T-helper 1 cell treated with Interleukin-12 subunit alpha and Interleukin-12 subunit beta and Interleukin-4 antibody, amounts not matched to agents 30 μg/mL and 1 μg/mL, for 36 hours (primary cell): ENCODE results near the gene SERPINA12.

ENCODE experiments used
- H3K27ac Mint-ChIP-seq: one replicate; pipeline ENCODE4 v1.8.0; 2021; ENCODE audit warnings: mild to moderate bottlenecking, mixed read lengths
- H3K27me3 Mint-ChIP-seq: one replicate; pipeline ENCODE4 v1.8.0; 2021; ENCODE audit warnings: low read depth, mixed read lengths
- H3K36me3 Mint-ChIP-seq: one replicate; pipeline ENCODE4 v1.8.0; 2021; ENCODE audit warnings: low read depth, mixed read lengths
- H3K4me1 Mint-ChIP-seq: one replicate; pipeline ENCODE4 v1.8.0; 2021; ENCODE audit warnings: low read depth, mixed read lengths
- H3K4me3 Mint-ChIP-seq: one replicate; pipeline ENCODE4 v1.8.0; 2021; ENCODE audit warnings: mild to moderate bottlenecking, moderate library complexity, mixed read lengths
- H3K9me3 Mint-ChIP-seq: one replicate; pipeline ENCODE4 v1.8.0; 2021; ENCODE audit warnings: mixed read lengths

The SERPINA12 gene

GRCh38 chr14:94455928-94456327 lies 53.3 kb downstream of the SERPINA12 start:
- Mint-ChIP-seq H3K36me3 (no peaks in the 10 kb centered on the region), H3K27ac (no peak overlapping the region), H3K27me3 (peaks cover 23% of the 10 kb centered on the region), H3K9me3 (no peaks in the 10 kb centered on the region), H3K4me3 (no peak overlapping the region), H3K4me1 (no peaks in the 10 kb centered on the region)

- Mint-ChIP-seq H3K4me1 (no peaks in the 10 kb centered on the region), H3K36me3 (no peaks in the 10 kb centered on the region), H3K9me3 (no peaks in the 10 kb centered on the region), H3K27me3 (peaks cover 35% of the 10 kb centered on the region), H3K27ac (no peak overlapping the region), H3K4me3 (no peak overlapping the region)
Measured at GRCh38 chr14:94451826-94452225, 57.4 kb downstream of the SERPINA12 start.

- Mint-ChIP-seq H3K9me3 (no peaks in the 10 kb centered on the region), H3K36me3 (no peaks in the 10 kb centered on the region), H3K27ac (no peak overlapping the region), H3K4me3 (no peak overlapping the region), H3K27me3 (peaks cover 35% of the 10 kb centered on the region), H3K4me1 (no peaks in the 10 kb centered on the region)
Measured at GRCh38 chr14:94451091-94451771, 58.0 kb downstream of the SERPINA12 start.

- H3K4me3 Mint-ChIP-seq = no peak overlapping the region
- H3K36me3 Mint-ChIP-seq = no peaks in the 10 kb centered on the region
- H3K4me1 Mint-ChIP-seq = no peaks in the 10 kb centered on the region
- H3K27ac Mint-ChIP-seq = no peak overlapping the region
- peaks cover 31% of the 10 kb centered on the region for H3K27me3 Mint-ChIP-seq
- no peaks in the 10 kb centered on the region for H3K9me3 Mint-ChIP-seq
Measured at GRCh38 chr14:94450722-94451090, 58.6 kb downstream of the SERPINA12 start.

- Mint-ChIP-seq H3K27me3 (peaks cover 26% of the 10 kb centered on the region), H3K36me3 (no peaks in the 10 kb centered on the region), H3K4me3 (no peak overlapping the region), H3K9me3 (no peaks in the 10 kb centered on the region), H3K27ac (no peak overlapping the region), H3K4me1 (no peaks in the 10 kb centered on the region)
Measured at GRCh38 chr14:94449930-94450329, 59.3 kb downstream of the SERPINA12 start.

DNA sequence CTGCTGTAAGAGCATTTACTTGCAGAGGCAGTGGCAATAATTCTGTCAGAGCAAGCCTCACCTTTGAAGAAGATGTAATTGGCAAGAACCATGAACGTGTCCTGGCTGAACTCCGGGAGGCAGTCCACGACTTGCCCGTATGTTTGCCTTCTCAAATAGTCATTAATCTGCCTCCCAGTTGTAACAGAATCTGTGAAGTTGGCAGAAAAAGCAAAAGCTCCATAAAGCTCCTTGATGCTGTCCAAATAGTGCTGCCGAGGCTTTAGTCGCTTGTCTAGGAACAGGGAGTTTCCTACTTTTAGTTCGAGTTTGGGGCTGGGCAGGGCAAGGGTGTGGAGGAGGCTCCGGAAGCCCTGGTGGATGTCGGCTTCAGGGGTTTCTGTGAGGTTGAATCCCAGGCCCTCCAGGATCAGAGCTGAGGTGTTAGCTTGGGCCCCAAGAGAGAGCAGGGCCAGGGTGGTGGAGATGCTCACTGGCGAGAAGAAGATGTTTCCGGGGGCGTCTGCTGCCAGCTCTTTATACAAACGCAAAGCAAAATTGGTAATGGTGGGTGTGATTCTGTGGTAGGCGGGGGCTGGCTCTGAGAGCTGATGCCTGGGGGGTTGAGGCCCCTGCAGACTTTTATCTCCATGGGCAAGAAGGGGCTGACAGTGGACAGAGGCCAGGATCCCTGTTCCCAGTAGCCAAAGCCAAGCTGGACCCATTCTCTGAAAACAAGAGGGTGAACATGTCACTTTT lies 61.0 kb downstream of the SERPINA12 start:
- Mint-ChIP-seq H3K27me3 (peaks cover 11% of the 10 kb centered on the region), H3K36me3 (no peaks in the 10 kb centered on the region), H3K4me1 (no peaks in the 10 kb centered on the region), H3K27ac (no peak overlapping the region), H3K4me3 (no peak overlapping the region), H3K9me3 (no peaks in the 10 kb centered on the region)

GRCh38 chr14:94447206-94447605 lies 62.1 kb downstream of the SERPINA12 start:
- H3K36me3 Mint-ChIP-seq = no peaks in the 10 kb centered on the region
- peaks cover 11% of the 10 kb centered on the region for H3K27me3 Mint-ChIP-seq
- H3K27ac Mint-ChIP-seq = no peak overlapping the region
- H3K4me3 Mint-ChIP-seq = no peak overlapping the region
- no peaks in the 10 kb centered on the region for H3K4me1 Mint-ChIP-seq
- no peaks in the 10 kb centered on the region for H3K9me3 Mint-ChIP-seq

- Mint-ChIP-seq H3K36me3 (no peaks in the 10 kb centered on the region), H3K27ac (no peak overlapping the region), H3K4me1 (no peaks in the 10 kb centered on the region), H3K4me3 (no peak overlapping the region), H3K27me3 (peaks cover 11% of the 10 kb centered on the region), H3K9me3 (no peaks in the 10 kb centered on the region)
Measured at GRCh38 chr14:94446126-94446525, 63.1 kb downstream of the SERPINA12 start.

DNA sequence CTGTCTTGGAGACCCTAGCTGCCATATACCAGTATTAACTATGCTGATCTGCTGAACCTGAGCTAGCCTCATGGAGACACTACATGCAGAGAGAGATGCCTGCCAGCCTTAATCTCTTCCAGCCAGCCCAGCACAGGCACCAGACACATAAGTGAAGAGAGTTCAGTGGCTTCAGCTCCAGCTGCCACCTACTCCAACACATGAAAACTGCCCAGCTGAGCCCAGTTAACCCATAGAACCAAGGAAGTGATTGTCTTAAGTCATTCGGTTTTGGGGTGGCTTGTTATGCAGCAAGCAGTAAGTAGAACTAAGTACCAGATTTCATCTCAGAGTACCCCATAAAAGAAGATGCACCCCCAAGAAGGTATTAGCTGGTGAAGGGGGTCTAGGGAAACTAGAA lies 64.3 kb downstream of the SERPINA12 start:
- no peaks in the 10 kb centered on the region for H3K4me1 Mint-ChIP-seq
- no peak overlapping the region for H3K4me3 Mint-ChIP-seq
- no peak overlapping the region for H3K27ac Mint-ChIP-seq
- no peaks in the 10 kb centered on the region for H3K36me3 Mint-ChIP-seq
- peaks cover 5% of the 10 kb centered on the region for H3K27me3 Mint-ChIP-seq
- no peaks in the 10 kb centered on the region for H3K9me3 Mint-ChIP-seq

- Mint-ChIP-seq H3K36me3 (no peaks in the 10 kb centered on the region), H3K27ac (no peak overlapping the region), H3K27me3 (no peaks in the 10 kb centered on the region), H3K4me1 (no peaks in the 10 kb centered on the region), H3K9me3 (no peaks in the 10 kb centered on the region), H3K4me3 (no peak overlapping the region)
Measured at GRCh38 chr14:94441531-94442205, 67.6 kb downstream of the SERPINA12 start.

DNA sequence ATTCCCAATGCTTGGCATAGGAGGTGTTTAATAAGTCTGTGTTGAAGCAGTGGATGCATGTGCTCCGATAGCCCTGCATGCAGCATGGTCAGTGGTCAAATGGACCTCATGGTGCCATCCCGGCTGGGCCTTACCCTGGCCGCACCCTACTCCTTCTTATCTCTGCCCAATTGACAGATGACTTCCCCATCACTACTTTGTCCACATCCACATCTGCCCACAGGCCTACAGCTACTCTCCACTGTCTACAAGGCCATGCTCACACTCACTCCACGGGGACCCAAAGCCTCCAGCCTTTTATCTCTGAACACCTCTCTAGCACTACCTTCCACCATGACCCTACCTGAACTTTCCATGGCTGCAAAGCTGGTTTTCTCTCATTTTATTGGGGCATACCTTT lies 68.1 kb downstream of the SERPINA12 start:
- H3K4me3 Mint-ChIP-seq = no peak overlapping the region
- no peaks in the 10 kb centered on the region for H3K9me3 Mint-ChIP-seq
- no peak overlapping the region for H3K27ac Mint-ChIP-seq
- H3K4me1 Mint-ChIP-seq = no peaks in the 10 kb centered on the region
- no peaks in the 10 kb centered on the region for H3K36me3 Mint-ChIP-seq
- no peaks in the 10 kb centered on the region for H3K27me3 Mint-ChIP-seq

DNA sequence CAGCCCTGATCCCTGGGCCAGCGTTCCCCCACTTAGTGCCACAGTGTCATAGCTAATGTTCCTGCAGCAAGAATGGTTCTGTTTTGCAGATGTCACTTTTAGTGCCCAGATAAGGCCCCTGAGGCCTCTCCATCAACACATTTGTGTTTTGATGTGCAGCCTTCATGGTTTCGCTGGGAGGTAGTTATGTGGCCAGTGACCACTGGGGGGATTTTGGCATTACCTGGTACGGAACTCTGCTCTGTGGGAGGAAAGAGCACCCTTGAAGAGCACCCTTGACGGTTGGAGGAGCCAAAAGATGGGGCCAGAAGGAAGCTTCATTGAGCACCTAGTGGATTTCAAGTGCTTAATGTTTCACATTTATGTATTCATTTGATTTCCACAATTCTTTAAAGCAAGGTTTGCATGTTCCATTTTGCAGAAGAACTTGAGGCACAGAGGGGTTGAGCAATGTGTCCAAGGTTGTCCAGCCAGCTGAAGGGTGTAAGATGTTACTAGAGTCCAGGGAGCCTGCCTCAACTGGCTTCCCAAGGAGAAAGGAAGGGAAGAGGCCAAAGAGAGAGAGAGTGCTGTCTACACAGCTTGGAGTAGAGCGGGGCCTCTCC lies 69.7 kb downstream of the SERPINA12 start:
- no peaks in the 10 kb centered on the region for H3K4me1 Mint-ChIP-seq
- H3K27ac Mint-ChIP-seq = no peak overlapping the region
- no peaks in the 10 kb centered on the region for H3K9me3 Mint-ChIP-seq
- H3K4me3 Mint-ChIP-seq = no peak overlapping the region
- H3K36me3 Mint-ChIP-seq = no peaks in the 10 kb centered on the region
- peaks cover 4% of the 10 kb centered on the region for H3K27me3 Mint-ChIP-seq
